GM19328 (cell line): ENCODE measurements around the gene SELENON.

Experiments used
- ATAC-seq: cut with Tn5 transposase; IDR thresholded peaks from one replicate; pipeline ENCODE4 v1.9.1; 2021; ENCODE audit warnings: mild to moderate bottlenecking, moderate library complexity; ENCODE audit not compliant: unreplicated experiment

SELENON gene

GRCh38 chr1:25799935-25800702 is at the start of gene SELENON:
SELENON (plus strand) TSS chr1:25800193; CDS start chr1:25800231, 38 bp downstream.
- ATAC-seq: no peak

- ATAC-seq: no peak
These were observed 48.9 kb upstream of the SELENON start for GRCh38 chr1:25750923-25751605.

- no peak for ATAC-seq
These were observed 45.4 kb upstream of the SELENON start for GRCh38 chr1:25754470-25755181.

- no peak for ATAC-seq
These were observed 44.4 kb upstream of the SELENON start for GRCh38 chr1:25755475-25756125.

GRCh38 chr1:25756215-25756614 is 43.8 kb upstream of the SELENON start:
- ATAC-seq: no peak

GRCh38 chr1:25757151-25757845 is 42.7 kb upstream of the SELENON start:
- no peak for ATAC-seq

GRCh38 chr1:25757846-25758185 is 42.2 kb upstream of the SELENON start:
- ATAC-seq: no peak

- ATAC-seq: no peak
These were observed 41.4 kb upstream of the SELENON start for GRCh38 chr1:25758466-25759070.

GRCh38 chr1:25760122-25760719 is 39.8 kb upstream of the SELENON start:
- no peak for ATAC-seq

- no peak for ATAC-seq
These were observed 39.1 kb upstream of the SELENON start for GRCh38 chr1:25760871-25761270.

GRCh38 chr1:25763493-25763892 is 36.5 kb upstream of the SELENON start:
- ATAC-seq: no peak

GRCh38 chr1:25765136-25765922 is 34.7 kb upstream of the SELENON start:
- no peak for ATAC-seq

- ATAC-seq: no peak
These were observed 33.9 kb upstream of the SELENON start for GRCh38 chr1:25765923-25766589.

GRCh38 chr1:25766721-25767436 is 33.1 kb upstream of the SELENON start:
- no peak for ATAC-seq

- ATAC-seq: no peak
These were observed 32.6 kb upstream of the SELENON start for GRCh38 chr1:25767437-25767770.

- ATAC-seq: no peak
These were observed 31.0 kb upstream of the SELENON start for GRCh38 chr1:25768999-25769398.

- ATAC-seq: no peak
These were observed 30.2 kb upstream of the SELENON start for GRCh38 chr1:25769625-25770383.
